GM15510 (cell line): ENCODE measurements around the gene MCM7.

ENCODE experiments used
- POLR2A ChIP-seq: IDR thresholded peaks from 3 replicates; pipeline ENCODE4 v1.6.1; 2011; ENCODE audit warnings: borderline replicate concordance; ENCODE audit not compliant: insufficient read length; ENCODE audit errors: extremely low read depth

Gene MCM7

DNA sequence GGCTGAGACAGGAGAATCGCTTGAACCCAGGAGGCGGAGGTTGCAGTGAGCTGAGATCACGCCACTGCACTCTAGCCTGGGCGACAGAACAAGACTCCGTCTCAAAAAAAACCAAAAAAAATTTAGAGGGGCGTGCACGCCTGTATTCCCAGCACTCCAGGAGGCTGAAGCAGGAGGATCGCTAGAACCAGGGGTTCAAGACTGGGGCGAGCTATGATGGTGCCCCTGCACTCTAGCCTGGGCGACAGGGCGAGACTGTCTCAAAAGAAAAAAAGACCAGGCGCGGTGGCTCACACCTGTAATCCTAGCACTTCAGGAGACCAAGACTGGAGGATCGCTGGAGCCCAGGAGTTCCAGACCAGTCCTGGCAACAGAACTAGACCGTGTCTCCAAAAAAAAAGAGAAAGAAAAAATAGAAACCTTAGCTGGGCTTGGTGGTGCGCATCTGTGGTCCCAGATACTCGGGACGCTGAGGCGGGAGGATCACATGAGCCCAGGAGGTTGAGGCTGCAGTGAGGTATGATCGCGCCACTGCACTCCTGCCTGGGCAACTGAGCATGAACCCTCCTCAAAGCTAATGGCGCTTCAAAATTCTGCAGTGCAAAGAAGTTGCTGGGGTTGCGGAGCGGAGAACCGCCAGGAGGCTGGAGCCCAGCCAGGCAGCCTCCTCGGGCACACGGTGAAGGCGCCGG, 25.2 kb upstream of the MCM7 start:
- no peak for TF ChIP-seq POLR2A

DNA sequence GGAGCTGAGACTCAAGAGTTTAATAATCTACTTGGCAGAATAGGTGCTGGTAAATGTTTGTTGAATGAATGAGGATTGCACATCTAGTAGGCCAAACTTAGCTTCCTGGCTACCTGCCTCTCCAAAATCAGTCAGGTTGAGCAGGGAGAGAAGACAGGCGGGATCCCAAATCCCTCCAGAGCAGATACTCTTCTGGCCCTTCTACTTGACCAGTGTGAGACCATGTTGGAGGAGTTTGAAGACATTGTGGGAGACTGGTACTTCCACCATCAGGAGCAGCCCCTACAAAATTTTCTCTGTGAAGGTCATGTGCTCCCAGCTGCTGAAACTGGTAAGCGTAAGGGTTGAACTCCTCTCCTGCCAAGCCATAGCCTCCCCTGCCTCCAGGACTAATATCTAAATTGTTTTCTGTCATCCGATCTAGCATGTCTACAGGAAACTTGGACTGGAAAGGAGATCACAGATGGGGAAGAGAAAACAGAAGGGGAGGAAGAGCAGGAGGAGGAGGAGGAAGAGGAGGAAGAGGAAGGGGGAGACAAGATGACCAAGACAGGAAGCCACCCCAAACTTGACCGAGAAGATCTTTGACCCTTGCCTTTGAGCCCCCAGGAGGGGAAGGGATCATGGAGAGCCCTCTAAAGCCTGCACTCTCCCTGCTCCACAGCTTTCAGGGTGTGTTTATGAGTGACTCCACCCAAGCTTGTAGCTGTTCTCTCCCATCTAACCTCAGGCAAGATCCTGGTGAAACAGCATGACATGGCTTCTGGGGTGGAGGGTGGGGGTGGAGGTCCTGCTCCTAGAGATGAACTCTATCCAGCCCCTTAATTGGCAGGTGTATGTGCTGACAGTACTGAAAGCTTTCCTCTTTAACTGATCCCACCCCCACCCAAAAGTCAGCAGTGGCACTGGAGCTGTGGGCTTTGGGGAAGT, 23.4 kb upstream of the MCM7 start:
- TF ChIP-seq POLR2A, result no peak

DNA sequence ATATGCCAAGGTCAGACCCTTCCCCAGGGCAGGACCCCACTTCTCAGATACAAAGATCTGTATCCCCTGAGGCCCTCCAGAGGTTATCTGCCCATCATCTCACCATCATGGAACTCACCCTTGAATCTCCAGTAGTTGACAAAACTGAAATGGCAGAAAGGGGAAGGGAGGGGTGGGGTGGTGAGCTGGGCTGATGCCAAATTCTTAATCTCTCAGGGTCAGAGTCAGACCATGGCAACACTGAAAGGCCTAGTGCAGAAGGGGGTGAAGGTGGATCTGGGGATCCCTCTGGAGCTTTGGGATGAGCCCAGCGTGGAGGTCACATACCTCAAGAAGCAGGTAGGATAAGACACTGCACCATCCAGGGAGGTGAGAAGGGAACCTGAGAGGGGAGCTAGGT, 21.4 kb upstream of the MCM7 start:
- TF ChIP-seq POLR2A, result no peak

DNA sequence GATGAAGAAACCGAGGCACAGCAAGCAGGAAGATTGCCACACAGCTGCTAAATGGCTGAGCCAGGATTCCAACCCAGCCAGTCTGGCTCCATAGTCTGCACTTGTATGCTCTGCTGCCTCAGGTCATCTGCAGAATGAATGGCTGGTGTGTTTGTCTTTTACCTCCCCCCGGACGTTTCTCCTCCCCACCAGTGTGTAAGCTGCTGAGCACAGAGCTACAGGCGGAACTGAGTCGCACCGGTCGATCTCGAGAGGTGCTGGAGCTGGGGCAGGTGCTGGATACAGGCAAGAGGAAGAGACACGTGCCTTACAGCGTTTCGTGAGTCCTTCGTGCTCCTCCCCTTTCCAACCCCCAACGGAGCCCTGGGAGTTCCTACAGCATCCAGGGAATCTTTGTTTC, 20.9 kb upstream of the MCM7 start:
- no peak for TF ChIP-seq POLR2A

DNA sequence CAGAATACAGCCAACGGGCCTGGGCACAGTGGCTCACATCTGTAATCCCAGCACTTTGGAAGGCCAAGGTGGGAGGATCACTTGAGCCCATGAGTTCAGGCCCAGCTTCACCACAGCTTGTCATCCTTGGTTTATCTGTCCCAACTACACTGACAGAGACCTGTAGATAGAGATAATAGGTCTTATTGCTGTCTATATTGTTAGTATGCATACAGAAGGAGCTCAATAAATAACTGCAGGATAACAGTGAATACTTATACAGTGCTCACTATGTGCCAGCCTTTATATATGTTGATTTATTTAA, 19.5 kb upstream of the MCM7 start:
- TF ChIP-seq POLR2A, result no peak

DNA sequence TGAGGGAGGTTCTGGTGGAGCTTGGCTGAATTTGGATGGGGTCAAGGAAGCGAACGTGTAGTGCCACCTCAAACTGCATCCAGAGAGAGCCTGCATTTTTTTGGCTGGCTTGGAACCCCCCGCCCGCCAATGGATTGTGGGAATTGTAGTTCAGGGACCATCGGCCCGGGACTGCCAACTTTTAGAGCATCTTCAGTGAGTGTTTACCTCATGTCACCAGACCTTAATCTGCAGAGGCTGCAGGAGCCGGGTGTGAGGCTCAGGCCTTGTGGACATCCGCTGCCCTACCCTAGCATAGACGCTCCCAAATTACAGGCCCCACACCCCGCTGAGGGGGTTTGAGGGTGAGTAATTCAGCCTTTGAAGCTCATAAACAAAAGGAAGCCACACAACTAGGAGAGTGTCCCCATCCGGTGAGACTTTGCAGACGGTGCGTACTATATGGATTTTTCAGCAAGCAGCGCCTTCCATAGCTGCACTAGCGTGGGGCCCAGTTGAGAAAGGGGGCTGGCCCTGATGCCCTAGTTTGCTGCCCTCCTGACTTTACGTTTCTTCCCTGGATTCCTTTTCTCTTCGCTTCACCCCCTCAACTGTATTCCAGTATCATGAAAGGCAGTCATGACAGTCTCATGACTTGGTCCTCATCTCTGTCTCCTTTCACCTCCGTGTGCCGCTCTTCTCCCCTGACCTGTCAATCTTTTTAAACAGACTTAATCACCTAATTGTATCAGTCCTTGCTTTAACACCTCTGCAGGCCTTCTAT, 19.0 kb upstream of the MCM7 start:
- no peak for TF ChIP-seq POLR2A

DNA sequence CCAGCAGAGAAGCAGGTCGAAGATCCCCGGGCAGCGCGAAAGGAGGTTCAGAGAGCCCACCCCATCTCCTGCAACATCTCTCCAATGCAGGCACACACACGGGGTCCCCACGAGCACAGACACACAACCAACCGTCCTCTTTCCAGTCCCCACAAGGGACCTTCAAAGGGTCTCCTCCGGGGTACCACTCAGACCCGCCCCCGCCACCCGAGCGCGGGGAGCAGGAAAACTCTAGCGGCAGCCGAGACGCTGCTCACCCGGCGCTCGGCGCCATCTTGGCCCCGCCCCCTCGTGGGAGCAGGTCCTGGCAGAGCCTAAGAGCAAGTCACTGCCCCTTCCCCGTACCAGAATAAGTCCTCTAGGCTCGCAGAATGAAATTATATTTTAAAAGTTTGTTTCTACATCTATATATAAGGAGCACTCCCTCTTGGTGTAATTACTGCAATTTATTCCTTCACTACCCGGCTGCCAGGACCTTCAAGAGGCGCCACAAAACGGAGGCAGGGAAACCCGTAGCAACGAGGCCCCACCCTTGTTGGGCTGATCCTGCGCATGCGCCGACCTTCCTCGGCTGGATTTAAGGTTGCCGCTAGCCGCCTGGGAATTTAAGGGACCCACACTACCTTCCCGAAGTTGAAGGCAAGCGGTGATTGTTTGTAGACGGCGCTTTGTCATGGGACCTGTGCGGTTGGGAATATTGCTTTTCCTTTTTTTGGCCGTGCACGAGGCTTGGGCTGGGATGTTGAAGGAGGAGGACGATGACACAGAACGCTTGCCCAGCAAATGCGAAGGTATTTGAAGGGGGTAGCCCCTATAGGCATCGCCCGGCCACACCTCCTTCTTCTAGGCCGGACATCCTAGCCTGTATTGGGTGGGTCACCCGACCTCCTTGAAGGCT, 18.1 kb upstream of the MCM7 start, which contains the start of the genes CNPY4 and TAF6:
Gene CNPY4, plus strand, starts transcription at position 563 of the 898 bp plus-strand sequence. Its CDS starts 111 bp downstream, at position 674.
Gene TAF6, minus strand, starts transcription at position 287 of the 898 bp plus-strand sequence. CDS start 5,149 bp downstream, outside the sequence.
- peak; percentile 84 for TF ChIP-seq POLR2A

DNA sequence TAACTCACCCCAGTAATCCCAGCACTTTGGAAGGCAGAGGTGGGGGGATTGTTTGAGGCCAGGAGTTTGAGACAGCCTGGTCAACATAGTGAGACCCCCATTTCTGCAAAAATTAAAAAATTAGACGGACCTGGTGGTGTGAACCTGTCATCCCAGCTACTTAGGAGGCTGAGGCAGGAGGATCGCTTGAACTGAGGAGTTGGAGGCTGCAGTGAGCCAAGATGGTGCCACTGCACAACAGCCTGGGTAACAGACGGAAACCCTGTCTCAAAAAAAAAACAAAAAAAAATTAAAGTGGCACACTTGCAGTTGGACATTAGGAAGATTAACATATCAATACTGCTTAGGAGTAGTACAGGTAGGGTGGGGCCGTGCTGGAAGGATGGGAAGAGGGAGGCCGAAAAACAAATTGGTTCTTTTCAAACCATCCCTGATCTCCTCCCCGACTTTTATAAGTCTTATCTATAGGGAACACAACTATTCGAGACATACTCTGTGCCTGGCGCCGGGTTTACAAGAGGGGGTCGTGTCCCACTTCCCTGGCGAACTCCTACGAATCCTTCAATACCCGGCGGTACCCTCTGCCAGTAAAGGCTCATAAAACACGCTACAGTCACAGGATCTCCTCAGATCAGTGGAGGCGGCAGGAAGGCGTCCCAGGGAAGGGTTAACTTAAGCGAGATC, 17.3 kb upstream of the MCM7 start:
- no peak for TF ChIP-seq POLR2A

DNA sequence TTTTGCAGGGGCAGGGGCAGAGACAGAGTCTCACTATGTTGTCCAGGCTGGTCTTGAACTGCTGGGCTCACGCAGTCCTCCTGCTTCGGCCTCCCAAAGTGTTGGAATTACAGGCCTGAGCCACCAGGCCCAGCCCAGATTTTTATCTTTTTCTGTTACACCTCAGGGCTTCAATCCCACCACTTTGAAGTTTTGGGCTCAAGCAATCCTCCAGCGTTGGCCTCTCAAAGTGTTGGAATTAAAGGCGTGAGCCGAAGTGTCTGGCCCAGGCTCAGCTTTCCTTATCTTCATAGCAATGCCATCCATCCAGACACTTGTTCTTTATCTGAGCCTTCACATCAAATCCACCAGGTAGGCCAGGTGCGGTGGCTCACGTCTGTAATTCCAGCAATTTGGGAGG, 13.8 kb upstream of the MCM7 start:
- TF ChIP-seq POLR2A, result no peak

DNA sequence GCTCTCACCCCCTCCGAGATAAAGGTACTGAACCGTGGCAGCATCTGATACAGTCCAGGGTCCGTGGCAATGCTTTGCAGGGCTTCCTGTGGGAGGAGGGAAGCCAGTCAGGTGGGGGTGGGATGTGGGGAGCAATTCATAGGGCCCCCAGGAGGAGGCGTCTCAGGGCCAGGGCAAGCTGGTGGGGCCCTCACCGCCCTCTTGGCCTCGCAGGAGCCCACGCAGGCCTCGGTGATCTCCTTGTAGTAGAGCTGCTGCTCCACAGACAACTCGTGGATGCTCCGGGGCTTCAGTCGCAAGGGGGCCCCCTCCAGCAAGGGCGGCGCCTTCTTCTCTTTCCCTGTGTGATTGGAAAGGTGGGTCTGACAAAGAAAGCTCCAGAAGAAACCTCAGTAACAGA, 10.7 kb upstream of the MCM7 start:
- no peak for TF ChIP-seq POLR2A

DNA sequence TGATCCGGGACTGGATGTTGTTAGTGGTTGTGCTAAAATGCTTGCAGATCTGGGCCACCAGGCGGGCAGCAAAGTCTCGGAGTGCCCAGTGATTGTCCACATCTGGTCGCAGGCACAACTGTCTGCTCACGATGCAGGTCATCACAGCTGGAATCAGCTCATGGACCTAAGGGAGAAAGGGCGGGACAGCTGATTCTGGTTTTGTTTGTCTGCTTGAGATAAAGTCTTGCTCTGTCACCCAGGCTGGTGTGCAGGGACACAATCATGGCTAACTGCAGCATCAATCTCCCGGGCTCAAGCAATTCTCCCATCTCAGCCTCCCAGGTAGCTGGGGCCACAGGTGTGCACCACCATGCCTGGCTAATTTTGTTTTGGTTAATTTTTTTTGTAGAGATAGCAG, 10.0 kb upstream of the MCM7 start:
- TF ChIP-seq POLR2A, result no peak

DNA sequence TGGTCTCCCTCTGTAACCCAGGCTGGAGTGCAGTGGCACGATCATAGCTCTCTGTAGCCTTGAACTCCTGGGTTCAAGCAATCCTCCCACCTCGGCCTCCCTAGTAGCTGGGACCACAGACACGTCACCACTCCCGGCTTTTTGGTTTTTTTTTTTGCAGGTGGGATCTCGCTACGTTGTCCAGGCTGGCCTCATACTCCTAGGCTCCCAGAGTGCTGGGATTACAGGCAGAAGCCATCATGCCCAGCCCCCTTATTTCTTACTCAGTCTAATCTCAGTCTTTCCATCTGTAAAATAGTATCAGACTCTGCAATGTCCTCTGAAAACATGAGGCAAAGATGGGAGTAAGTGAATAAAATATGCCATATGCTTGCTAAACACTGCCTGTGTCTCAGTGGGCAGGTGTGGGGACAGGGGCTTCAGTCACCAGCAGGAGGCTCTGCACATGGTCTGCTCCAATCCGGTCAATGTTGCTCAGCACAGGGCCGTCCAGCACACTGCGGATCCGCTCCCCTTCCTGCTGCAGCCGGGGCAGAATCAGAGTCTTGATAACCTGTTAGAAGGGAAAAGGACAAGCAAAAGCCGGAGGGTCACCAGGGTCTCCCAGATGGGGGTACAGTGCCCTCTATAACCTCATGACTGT, 8.4 kb upstream of the MCM7 start:
- TF ChIP-seq POLR2A, result no peak

DNA sequence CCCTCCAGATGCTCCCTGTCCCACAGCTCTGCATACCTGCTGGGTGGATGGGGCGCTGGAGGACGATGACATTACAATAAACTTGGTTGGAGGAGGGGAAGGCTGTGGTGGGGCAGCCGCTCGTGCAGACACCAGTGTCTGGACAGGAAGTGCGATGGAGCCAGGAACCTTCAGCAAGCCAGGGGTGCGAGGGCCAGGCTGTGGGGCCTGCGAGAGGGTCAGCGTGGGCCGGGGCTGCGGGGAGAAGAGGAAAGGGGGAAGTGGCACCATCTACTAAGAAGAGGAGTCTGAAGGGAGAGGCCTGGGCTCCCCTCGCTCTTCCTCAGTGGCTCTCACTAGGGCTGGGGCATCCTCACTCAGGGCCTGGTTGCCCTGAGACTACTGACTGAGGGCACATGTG, 6.7 kb upstream of the MCM7 start:
- TF ChIP-seq POLR2A, result no peak

DNA sequence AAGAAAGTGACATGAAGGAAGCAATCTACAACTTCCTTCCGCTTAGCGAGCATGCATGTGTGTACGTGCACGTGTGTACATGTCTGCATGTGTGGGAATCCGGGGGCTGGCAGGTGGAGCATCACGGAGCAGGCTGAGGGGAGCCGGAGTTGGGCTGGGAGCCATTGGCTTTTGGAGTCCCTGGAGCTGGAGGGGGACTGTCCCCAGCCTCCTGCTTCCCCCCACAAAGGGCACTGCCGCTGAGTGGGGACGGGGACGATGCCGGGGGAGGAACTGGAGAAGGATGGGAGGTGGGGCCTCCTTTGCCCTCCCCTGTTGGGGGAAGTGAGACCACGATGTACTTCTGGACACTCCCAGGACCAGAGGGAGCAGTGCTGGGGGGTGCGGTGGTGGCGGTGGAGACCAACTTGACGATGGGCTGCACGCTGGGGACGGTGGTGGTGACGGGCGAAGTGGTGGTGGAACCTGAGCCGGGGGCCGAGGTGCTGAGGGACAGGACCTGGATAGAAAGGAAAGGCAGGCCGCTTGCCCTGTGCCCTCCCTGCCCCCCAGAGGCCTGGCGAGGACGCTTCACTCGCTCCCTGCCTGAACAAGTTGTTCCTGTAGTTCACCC, 6.0 kb upstream of the MCM7 start:
- TF ChIP-seq POLR2A, result no peak

DNA sequence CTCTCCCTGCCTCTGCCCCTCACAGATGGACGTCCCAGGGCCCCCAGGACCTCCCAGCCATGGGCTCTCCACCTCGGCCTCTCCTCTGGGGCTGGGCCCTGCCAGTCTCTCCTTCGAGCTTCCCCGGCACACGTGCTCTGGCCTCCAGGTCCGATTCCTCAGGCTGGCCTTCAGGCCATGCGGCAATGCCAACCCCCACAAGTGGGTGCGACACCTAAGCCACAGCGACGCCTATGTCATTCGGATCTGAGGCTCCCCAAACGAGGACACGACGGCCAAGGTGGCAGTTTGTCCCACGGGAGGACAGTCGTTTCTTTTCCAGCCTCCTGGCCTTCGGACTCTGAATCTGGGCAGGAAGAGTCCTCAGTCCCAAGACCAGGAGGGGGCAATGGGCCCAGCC, 5.4 kb upstream of the MCM7 start:
- no peak for TF ChIP-seq POLR2A
